ENCODE results near the gene GABBR2. TPM values are rescaled to one million over a fixed set of nuclear protein-coding genes. Genes with fewer than 3 reads are reported as not detected.

Gene GABBR2
- total RNA-seq, 2 donors from 2014 or later = not detected

DNA sequence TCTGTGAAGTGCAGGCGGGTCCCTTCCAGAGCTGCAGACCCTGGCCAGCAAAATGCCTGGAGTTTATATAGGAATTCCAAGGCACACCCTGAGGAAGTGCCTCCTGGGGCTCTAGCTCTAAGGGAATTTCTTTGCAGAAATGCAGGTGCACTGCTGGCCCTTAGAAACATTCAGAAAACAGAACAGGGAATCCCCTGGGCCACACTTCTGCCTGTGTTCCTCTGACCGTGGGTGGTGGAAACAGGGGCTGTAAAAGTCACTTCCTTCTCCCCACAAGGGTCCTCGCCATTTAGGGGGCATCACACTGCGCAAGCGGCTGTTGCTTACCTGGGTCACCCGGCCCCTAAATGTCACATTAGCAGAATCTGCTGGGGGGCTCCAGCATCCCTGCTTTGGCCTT lies 312.5 kb downstream of the GABBR2 start:
- Mint-ChIP-seq H3K27ac (no peak overlapping the region), H3K9me3 (peaks cover 5 to 11% of the 10 kb centered on the region in 2 donors), H3K36me3 (peaks cover 0 to 4% of the 10 kb centered on the region in 2 donors)
- no peak for DNase-seq (ENCODE audit: low spot score in 2 of 2)
- ATAC-seq = no peak

DNA sequence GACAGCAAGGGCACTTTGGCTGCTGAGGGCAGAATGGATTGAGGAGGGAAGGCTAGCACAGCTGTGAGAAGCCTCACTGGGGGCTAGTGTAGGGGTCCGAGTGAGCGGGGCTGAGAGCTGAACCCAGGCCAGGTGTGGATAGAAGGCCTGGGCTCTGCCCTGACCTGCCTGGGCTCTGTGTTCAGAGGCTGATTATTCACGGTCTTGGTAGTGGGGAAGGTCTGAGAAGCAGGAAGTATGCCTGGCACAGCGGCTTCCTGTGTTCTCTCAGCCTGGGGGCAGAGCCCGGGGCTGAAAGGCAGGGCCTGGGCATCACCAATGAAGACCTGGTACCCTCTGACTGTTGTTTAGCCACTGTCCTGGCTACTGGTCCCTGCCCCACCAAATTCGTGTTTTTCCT lies 316.9 kb downstream of the GABBR2 start:
- ATAC-seq (peak in 1 of 2 donors; percentile 51), DNase-seq (ENCODE audit: low spot score in 2 of 2) (no peak)
- H3K9me3 Mint-ChIP-seq = peaks cover 6 to 11% of the 10 kb centered on the region in 2 donors
- peak overlapping the region; percentile 6 to 87 for H3K27ac Mint-ChIP-seq
- H3K36me3 Mint-ChIP-seq = peaks cover 0 to 6% of the 10 kb centered on the region in 2 donors

DNA sequence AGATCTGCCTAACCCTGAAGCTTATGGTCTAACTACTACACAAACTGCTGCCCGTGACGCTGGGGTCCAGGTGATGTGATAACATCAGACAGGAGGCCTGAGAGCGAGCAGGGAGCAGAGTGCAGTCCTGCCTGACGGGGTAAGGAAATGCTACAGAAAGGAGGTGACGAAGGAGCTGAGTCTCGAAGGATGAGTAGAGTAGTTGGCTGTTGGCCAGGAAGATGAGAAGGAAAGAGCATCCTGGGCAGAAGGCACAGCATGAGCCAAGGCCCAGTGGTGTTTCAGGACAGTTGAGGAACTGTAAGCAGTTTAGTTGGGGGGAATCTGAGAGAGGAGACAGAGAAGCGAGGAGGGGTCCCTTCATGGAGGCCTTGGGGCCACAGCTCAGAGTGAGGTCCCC lies 317.3 kb downstream of the GABBR2 start:
- Mint-ChIP-seq H3K27ac (peak overlapping the region; percentile 6 to 87), H3K36me3 (peaks cover 0 to 6% of the 10 kb centered on the region in 2 donors), H3K9me3 (peaks cover 6 to 11% of the 10 kb centered on the region in 2 donors)
- ATAC-seq (no peak), DNase-seq (ENCODE audit: low spot score in 2 of 2) (no peak)

DNA sequence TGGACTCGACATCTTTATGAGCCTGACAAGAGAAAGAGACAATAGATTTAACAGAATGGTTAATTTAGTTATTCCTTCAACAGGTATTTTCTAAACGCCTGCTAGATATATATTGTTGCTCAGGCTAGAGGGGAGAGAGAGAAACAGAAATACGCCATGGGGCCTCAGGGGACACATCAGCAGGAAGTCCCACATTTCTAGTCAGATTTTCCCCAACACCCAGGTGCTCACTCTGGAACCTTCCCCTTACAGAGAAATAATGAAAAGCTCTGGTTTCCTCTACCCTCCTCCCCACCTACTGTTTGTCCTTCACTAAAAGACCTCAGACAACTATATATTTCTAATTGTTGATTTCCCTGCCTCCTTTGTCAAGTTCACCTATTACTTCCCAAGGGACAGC lies 323.0 kb downstream of the GABBR2 start:
- no peak for DNase-seq (ENCODE audit: low spot score in 2 of 2)
- no peak for ATAC-seq
- H3K27ac Mint-ChIP-seq = peak overlapping the region in 1 of 2 donors; percentile 10
- H3K9me3 Mint-ChIP-seq = no peaks in the 10 kb centered on the region
- no peaks in the 10 kb centered on the region for H3K36me3 Mint-ChIP-seq

DNA sequence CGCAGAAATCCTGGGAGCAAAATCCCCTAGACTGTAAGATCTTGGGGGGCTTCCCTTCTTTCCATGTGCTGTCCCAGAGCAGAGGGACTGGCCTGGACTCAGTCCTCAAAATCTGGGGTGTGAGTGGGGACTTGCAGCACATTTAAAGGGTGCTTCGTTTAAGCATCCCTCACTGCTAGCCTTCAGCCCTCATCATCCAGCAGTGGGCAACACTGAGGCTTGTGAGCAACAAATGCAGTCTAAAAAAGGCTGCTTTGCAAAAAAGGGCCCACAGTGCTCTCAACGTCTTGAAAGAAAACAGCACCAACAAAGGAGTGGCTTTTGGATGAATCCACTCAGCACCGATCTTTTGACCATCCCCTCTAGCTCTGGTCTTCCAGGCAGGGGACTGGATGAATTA lies 325.0 kb downstream of the GABBR2 start:
- ATAC-seq = no peak
- H3K9me3 Mint-ChIP-seq = no peaks in the 10 kb centered on the region
- no peak for DNase-seq (ENCODE audit: low spot score in 2 of 2)
- no peak overlapping the region for H3K27ac Mint-ChIP-seq
- no peaks in the 10 kb centered on the region for H3K36me3 Mint-ChIP-seq

DNA sequence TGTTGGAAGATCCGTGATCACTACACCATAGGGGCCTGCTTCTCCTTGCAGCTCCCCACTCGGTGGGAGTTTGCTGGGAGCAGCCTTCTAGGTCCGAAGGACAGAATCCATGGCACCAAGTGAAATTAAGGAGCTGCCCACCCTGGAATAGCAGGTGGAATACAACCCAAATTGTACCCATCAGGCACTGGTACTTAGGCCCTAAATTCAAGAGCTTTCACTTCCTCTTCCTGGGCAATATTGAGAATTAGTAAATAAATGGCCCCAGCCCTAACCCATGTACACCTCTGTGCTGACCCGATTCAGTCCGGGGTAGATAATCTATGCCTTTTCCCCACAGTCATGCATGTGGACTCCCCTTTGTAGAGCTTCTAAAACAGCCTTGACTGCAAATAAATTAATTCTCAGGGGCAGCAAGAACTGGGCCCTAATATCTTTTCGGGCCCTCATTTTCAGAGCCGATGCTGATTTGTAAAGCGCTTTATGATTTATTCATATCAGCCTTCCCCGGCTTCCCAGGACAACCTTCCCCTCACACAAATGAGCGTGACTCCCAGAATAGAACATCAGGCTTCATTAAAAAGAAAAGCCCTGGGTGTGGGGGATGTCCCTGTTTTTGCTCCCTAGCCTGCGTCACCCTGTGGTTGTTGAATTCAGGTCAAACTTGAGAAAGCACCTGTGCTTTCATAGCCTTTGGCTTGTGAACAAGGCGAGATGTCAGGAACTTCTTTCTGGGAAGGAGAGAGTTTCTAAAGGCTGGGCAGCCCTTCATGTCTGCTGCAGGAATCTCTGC lies 327.2 kb downstream of the GABBR2 start:
- ATAC-seq = no peak
- no peaks in the 10 kb centered on the region for H3K9me3 Mint-ChIP-seq
- no peak for DNase-seq (ENCODE audit: low spot score in 2 of 2)
- H3K27ac Mint-ChIP-seq = no peak overlapping the region
- H3K36me3 Mint-ChIP-seq = no peaks in the 10 kb centered on the region

DNA sequence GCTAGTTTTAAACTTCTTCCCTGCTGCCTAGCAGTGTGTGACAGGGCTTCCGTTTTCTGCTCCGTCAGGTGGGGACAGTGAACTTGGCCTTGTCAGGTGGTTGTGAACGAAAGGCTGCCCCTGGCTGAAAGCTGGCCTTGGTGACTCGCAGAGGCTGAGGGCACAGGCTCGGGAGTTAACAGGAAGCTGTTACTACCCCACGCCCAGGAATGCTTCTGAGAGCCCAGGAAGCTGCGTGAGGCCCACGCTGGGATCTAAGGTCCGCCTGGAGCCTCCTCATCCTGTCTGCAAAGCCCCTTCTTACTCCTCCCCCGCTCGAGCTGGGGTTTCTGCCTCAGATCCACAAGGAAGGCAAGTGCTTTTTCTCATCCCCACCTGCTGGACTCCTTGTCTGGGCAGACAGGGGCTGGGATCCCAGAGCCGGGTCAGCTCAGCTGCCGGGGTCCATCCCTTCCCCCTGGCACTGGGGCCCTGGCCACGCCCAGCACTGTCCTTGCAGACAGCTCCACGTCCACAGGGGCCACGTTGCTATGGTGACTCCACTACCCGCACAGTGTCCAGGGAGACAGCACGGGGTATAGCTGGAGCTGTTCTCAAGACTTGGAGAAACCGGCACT lies 328.6 kb downstream of the GABBR2 start:
- DNase-seq (ENCODE audit: low spot score in 2 of 2) (no peak), ATAC-seq (no peak)
- Mint-ChIP-seq H3K27ac (no peak overlapping the region), H3K9me3 (no peaks in the 10 kb centered on the region), H3K36me3 (no peaks in the 10 kb centered on the region)

DNA sequence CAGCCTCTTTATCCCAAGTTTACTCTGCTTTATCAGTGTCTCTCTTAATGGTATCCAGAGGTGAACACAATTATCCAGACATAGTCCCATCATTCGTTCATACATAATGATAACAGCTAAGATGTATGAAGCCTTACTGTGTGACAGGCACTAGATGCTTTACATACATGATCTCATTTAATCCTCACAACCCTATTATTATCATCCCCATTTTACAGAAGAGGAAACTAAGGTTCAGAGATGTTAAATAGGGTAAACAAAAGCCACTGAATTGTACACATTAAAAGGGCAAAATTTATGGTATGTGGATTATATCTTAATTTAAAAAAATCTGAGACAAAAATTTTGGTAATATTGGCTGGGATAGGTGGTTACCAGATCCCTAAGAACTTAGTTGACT lies 329.2 kb downstream of the GABBR2 start:
- ATAC-seq (no peak), DNase-seq (ENCODE audit: low spot score in 2 of 2) (no peak)
- no peak overlapping the region for H3K27ac Mint-ChIP-seq
- no peaks in the 10 kb centered on the region for H3K36me3 Mint-ChIP-seq
- no peaks in the 10 kb centered on the region for H3K9me3 Mint-ChIP-seq

DNA sequence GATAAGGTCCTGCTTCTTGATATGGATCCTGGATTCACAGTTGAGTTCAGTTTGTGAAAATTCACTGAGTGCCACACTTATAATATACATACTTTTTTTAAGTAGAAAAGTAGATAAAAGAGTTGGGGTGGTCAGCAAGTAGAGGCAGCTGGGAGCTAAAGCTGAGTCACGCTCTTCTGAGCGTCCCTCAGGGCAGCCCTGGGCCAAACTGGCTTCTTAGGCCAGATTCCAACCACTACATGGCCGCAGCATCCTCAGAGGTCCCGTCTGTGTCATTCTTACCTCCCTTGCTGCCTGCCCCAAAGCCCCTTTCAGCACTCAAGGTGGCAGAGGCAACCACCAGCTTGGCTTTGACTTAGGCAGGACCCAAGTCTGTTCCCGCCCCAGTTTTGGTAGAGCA lies 329.9 kb downstream of the GABBR2 start:
- ATAC-seq = no peak
- no peak overlapping the region for H3K27ac Mint-ChIP-seq
- no peaks in the 10 kb centered on the region for H3K36me3 Mint-ChIP-seq
- no peaks in the 10 kb centered on the region for H3K9me3 Mint-ChIP-seq
- DNase-seq (ENCODE audit: low spot score in 2 of 2) = no peak

DNA sequence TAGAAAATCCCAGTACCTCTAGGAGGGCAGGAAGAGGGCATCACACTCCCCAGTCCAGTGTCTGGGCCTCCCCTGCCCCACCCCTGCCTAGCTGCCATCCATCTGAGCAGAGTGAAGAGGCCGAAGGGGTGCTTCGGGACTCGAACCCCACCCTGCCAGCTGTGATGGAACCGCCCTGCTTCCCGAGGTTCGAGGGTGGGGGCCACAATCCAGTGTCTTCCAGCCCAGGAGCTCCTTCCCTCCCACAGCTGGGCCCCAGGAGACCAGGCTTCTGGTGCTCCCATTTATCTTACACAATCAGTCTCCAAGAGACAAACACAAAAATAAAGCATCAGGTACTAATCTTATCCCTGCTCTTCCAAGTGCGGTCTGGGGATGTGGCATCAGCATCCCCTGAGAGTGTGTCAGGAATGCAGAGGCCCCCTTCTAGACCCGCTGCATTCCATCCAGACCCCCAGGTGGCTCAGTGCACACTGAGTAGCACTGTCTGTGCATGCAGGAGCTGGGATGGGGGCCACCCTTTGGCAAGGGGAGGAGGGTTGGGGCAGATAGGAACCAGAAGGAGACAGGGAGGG lies 330.4 kb downstream of the GABBR2 start:
- no peaks in the 10 kb centered on the region for H3K36me3 Mint-ChIP-seq
- H3K27ac Mint-ChIP-seq = no peak overlapping the region
- ATAC-seq (no peak), DNase-seq (ENCODE audit: low spot score in 2 of 2) (no peak)
- no peaks in the 10 kb centered on the region for H3K9me3 Mint-ChIP-seq

DNA sequence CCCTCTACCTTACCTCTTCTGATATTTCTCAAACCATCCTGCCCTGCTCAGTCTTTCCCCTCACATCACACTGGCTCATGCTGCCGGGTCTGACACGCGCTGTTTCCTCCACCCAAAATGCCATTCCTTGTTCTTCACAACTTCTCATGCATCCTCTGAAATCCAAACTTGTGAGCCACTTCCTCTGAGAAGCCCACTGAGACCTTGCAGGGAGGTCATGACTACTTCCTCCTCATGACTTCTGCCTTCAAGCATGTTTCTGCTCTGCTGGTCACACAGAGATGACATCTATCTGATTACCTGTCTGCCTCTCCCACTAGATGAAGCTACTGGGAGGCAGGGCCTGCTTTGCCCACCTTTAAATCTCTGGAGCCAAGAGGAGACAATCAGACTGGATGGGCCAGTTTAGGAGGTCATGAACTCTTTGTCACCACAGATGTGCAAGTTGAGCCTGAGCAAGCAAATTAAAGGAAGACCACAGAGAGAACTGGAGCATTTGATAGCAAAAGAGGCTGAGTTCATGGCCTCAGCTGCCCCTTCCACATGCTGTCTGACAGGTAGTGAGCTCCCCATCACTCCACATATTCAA lies 333.5 kb downstream of the GABBR2 start:
- Mint-ChIP-seq H3K27ac (no peak overlapping the region), H3K9me3 (no peaks in the 10 kb centered on the region), H3K36me3 (no peaks in the 10 kb centered on the region)
- ATAC-seq = no peak
- peak in 1 of 2 donors; percentile 9 for DNase-seq (ENCODE audit: low spot score in 2 of 2)

DNA sequence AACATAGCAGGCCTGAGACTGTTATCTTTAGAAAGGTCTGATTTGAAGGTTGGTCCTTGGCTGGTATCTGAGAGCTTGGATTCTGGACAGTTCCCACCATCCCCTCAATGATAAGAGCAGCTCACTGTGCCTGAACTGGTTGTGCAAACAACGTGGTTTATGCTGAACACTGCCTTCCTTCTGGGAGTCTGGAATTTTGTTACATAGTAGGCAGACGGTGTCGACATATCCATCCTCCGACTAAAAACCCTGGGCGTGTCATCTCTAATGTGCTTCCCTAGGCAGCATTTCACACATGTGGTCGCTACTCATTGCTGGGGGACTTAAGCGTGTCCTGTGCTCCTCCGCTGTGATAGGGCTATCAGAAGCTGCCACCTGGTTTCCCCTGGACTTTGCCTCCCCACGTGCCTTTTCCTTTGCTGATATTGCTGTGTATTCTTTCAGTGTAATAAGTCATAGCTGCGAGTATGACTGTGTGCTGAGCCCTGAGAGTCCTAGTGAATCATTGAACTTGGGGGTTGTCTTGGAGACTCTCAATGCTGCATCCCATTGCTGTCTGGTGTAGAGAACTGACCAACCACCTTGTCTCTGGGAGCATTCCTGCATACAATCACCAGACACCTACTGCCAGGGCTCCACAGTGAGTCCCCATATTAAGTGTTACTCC lies 334.2 kb downstream of the GABBR2 start:
- peak in 1 of 2 donors; percentile 44 for DNase-seq (ENCODE audit: low spot score in 2 of 2)
- H3K27ac Mint-ChIP-seq = no peak overlapping the region
- no peak for ATAC-seq
- no peaks in the 10 kb centered on the region for H3K9me3 Mint-ChIP-seq
- H3K36me3 Mint-ChIP-seq = no peaks in the 10 kb centered on the region

DNA sequence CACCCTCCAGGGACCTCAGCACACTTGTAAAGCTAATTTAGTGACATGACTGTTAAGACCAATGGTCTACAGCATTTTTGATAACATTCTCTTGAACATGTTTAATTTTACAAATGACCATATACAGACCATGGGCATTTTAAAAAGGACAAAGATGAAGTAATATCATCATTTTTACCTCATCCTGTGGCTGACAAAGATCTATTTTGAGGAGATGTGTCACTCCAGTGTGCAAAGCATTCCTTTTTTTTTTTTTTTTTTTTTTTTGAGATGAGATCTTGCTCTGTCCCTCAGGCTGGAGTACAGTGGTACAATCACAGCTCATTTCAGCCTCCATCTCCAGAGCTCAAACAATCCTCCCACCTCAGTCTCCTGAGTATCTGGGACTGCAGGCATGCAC lies 335.1 kb downstream of the GABBR2 start:
- H3K27ac Mint-ChIP-seq = no peak overlapping the region
- no peak for DNase-seq (ENCODE audit: low spot score in 2 of 2)
- no peaks in the 10 kb centered on the region for H3K36me3 Mint-ChIP-seq
- no peaks in the 10 kb centered on the region for H3K9me3 Mint-ChIP-seq
- no peak for ATAC-seq

DNA sequence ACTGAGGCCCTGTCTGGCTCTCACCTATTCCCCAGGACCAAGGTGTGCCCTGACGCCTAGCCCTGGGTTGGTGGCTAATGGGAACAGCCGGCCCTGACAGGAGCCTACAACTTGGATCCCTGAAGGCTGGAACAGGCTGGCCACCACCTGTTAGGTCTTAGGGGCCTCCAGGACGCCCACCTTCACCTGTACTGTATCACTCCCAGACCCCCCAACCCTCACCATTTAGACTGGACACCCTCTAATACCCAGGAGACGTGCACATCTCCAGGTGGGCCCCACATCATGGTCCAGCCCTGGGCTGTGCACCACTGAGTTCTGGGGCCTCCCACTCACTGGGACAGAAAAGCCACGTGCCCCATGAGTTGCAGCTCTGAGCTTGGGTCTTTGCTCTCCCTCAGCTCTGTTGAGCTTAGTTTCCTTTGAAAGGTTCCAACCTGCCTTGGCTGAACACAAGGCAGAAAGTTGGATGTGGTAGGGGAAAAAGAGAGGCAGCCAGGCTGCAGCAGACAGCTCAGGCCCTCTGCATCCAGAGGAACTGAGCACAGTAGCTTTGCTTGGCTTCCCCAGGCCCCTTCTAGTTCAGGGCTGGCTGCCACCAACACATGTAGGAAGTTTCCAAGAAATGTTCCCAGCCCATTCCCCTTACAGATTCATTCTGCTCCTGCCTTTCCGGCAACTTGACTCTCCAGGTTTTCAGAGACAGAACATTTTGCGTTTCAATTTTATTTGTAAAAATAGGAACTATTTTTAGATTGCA lies 336.5 kb downstream of the GABBR2 start:
- Mint-ChIP-seq H3K9me3 (peaks cover 0 to 2% of the 10 kb centered on the region in 2 donors), H3K27ac (no peak overlapping the region), H3K36me3 (no peaks in the 10 kb centered on the region)
- ATAC-seq (no peak), DNase-seq (ENCODE audit: low spot score in 2 of 2) (no peak)

DNA sequence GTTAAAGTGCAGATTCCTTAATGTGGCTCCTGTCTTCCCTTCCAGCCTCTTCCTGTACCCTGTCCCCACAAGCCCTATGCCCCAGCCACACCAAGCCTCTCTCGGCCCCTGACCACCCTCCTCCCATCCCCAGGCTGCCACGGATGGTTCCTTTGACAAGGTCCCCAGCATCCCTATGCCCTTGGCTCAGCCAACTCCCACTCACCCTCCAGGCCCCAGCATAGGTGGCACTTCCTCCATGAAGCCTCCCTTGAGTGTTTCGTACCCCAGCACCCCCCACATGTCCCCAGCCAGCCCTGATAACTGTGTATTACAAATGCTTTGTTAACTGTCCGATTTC lies 337.8 kb downstream of the GABBR2 start:
- DNase-seq (ENCODE audit: low spot score in 2 of 2) (no peak), ATAC-seq (no peak)
- Mint-ChIP-seq H3K27ac (no peak overlapping the region), H3K36me3 (peaks cover 0 to 7% of the 10 kb centered on the region in 2 donors), H3K9me3 (peaks cover 0 to 8% of the 10 kb centered on the region in 2 donors)

DNA sequence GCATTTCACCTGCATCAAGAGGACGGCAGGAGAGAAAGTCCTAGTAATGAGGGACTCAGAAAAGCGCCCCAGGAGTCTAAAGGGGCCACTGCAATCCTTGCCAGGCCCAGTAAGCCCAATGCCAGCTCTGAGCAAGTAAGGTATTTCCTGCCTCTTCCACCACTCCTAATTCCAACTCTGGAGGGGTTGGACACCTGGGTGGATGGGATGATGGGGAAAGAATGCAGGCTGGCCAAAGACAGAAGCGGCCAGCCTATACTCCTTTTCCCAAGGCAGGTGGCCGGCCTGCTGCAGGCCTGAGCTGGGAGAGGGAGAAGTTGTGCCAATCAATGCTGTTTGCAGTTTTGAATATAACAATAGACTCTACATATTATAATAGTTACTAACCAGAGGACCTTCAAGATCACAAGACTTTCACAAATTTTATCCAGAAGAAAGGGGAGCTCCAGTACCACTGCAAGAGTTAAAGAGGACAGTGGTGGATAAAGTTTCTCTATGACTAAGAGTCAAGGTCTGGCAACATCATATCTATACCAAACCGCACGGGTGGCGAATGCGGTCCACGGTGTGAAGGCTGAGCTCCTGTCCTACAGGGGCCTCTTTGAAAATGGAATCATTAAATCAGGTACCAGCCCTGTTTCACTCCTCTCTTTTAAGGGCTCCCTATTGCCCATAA lies 338.3 kb downstream of the GABBR2 start:
- DNase-seq (ENCODE audit: low spot score in 2 of 2) (no peak), ATAC-seq (no peak)
- no peak overlapping the region for H3K27ac Mint-ChIP-seq
- peaks cover under 1 to 9% of the 10 kb centered on the region in 2 donors for H3K9me3 Mint-ChIP-seq
- peaks cover under 1 to 9% of the 10 kb centered on the region in 2 donors for H3K36me3 Mint-ChIP-seq
